HEK293 (cell line): ENCODE measurements around the gene C22orf42.

Source experiments
- BCL6B ChIP-seq: fragments of 450-650 bp; formaldehyde crosslinking; IDR thresholded peaks from 2 replicates; pipeline ENCODE4 v1.5.1; 2017; ENCODE audit warnings: missing biosample characterization, missing genetic modification characterization
- CTCF ChIP-seq: fragments of 450-650 bp; formaldehyde crosslinking; IDR thresholded peaks from 2 replicates; pipeline ENCODE4 v1.5.1; 2016; ENCODE audit warnings: missing biosample characterization, missing genetic modification characterization
- HIC1 ChIP-seq: fragments of 450-650 bp; formaldehyde crosslinking; IDR thresholded peaks from 2 replicates; pipeline ENCODE4 v1.5.1; 2016; ENCODE audit warnings: missing biosample characterization, missing genetic modification characterization
- KLF8 ChIP-seq: fragments of 450-650 bp; formaldehyde crosslinking; IDR thresholded peaks from 2 replicates; pipeline ENCODE4 v1.5.1; 2016; ENCODE audit warnings: missing biosample characterization, missing genetic modification characterization
- PATZ1 ChIP-seq: fragments of 450-650 bp; formaldehyde crosslinking; IDR thresholded peaks from 2 replicates; pipeline ENCODE4 v1.5.1; 2016; ENCODE audit warnings: missing biosample characterization, missing genetic modification characterization
- PRDM2 ChIP-seq: fragments of 450-650 bp; formaldehyde crosslinking; IDR thresholded peaks from 2 replicates; pipeline ENCODE4 v1.5.1; 2016; ENCODE audit warnings: missing biosample characterization, missing genetic modification characterization, borderline replicate concordance
- ZBTB8A ChIP-seq: fragments of 450-650 bp; formaldehyde crosslinking; IDR thresholded peaks from 2 replicates; pipeline ENCODE4 v1.5.1; 2016; ENCODE audit warnings: missing biosample characterization, missing genetic modification characterization
- ZFHX2 ChIP-seq: fragments of 450-650 bp; formaldehyde crosslinking; conservative IDR thresholded peaks from 2 replicates; pipeline ENCODE4 v1.5.1; 2016; ENCODE audit warnings: missing biosample characterization, missing genetic modification characterization
- ZNF112 ChIP-seq: fragments of 450-650 bp; formaldehyde crosslinking; IDR thresholded peaks from 2 replicates; pipeline ENCODE4 v1.5.0; 2017; ENCODE audit warnings: missing biosample characterization, missing genetic modification characterization
- ZNF174 ChIP-seq: fragments of 450-650 bp; formaldehyde crosslinking; IDR thresholded peaks from 2 replicates; pipeline ENCODE4 v1.5.0; 2017; ENCODE audit warnings: missing biosample characterization, mild to moderate bottlenecking, missing genetic modification characterization
- ZNF24 ChIP-seq: fragments of 450-650 bp; formaldehyde crosslinking; IDR thresholded peaks from 2 replicates; pipeline ENCODE4 v1.5.1; 2016; ENCODE audit warnings: missing biosample characterization, missing genetic modification characterization
- ZNF335 ChIP-seq: fragments of 450-650 bp; formaldehyde crosslinking; conservative IDR thresholded peaks from 2 replicates; pipeline ENCODE4 v1.5.1; 2016; ENCODE audit warnings: missing biosample characterization, missing genetic modification characterization
- ZNF423 ChIP-seq: fragments of 450-650 bp; formaldehyde crosslinking; IDR thresholded peaks from 2 replicates; pipeline ENCODE4 v1.5.1; 2016; ENCODE audit warnings: missing biosample characterization, missing genetic modification characterization
- ZNF529 ChIP-seq: fragments of 450-650 bp; formaldehyde crosslinking; IDR thresholded peaks from 2 replicates; pipeline ENCODE4 v1.5.1; 2017; ENCODE audit warnings: missing genetic modification characterization, missing biosample characterization; ENCODE audit not compliant: insufficient replicate concordance
- ZNF610 ChIP-seq: fragments of 450-650 bp; formaldehyde crosslinking; IDR thresholded peaks from 2 replicates; pipeline ENCODE4 v1.5.1; 2016; ENCODE audit warnings: missing biosample characterization, missing genetic modification characterization, borderline replicate concordance
- ZNF629 ChIP-seq: fragments of 450-650 bp; formaldehyde crosslinking; IDR thresholded peaks from 2 replicates; pipeline ENCODE4 v1.5.1; 2017; ENCODE audit warnings: missing biosample characterization, missing genetic modification characterization
- ZNF639 ChIP-seq: fragments of 450-650 bp; formaldehyde crosslinking; IDR thresholded peaks from 2 replicates; pipeline ENCODE4 v1.5.1; 2016; ENCODE audit warnings: missing biosample characterization, missing genetic modification characterization
- ZNF654 ChIP-seq: fragments of 450-650 bp; formaldehyde crosslinking; IDR thresholded peaks from 2 replicates; pipeline ENCODE4 v1.5.1; 2016; ENCODE audit warnings: low read depth, missing biosample characterization, missing genetic modification characterization
- ZNF660 ChIP-seq: fragments of 450-650 bp; IDR thresholded peaks from 2 replicates; pipeline ENCODE4 v1.5.1; 2018; ENCODE audit warnings: missing biosample characterization, mild to moderate bottlenecking, missing genetic modification characterization
- ZNF664 ChIP-seq: fragments of 450-650 bp; formaldehyde crosslinking; IDR thresholded peaks from 2 replicates; pipeline ENCODE4 v1.5.1; 2016; ENCODE audit warnings: missing biosample characterization, missing genetic modification characterization
- ZNF701 ChIP-seq: fragments of 450-650 bp; formaldehyde crosslinking; IDR thresholded peaks from 2 replicates; pipeline ENCODE4 v1.5.1; 2016; ENCODE audit warnings: missing biosample characterization, missing genetic modification characterization
- ZNF707 ChIP-seq: fragments of 450-650 bp; formaldehyde crosslinking; IDR thresholded peaks from 2 replicates; pipeline ENCODE4 v1.5.1; 2016; ENCODE audit warnings: missing biosample characterization, missing genetic modification characterization
- ZNF768 ChIP-seq: fragments of 450-650 bp; formaldehyde crosslinking; IDR thresholded peaks from 2 replicates; pipeline ENCODE4 v1.5.1; 2018; ENCODE audit warnings: missing biosample characterization, mild to moderate bottlenecking, missing genetic modification characterization

C22orf42 gene

GRCh38 chr22:32203181-32204039, 44.3 kb upstream of the C22orf42 start (continued):
- TF ChIP-seq PRDM2 (no peak), ZBTB8A (tag by site-specific recombination) (peak; percentile 52; the same call in 1 of the 2 replicates), CTCF (tag by site-specific recombination) (peak; percentile 48), HIC1 (tag by site-specific recombination) (0 out of 2 replicates have a peak, but pooled peaks have one; percentile 13), ZNF768 (tag by site-specific recombination) (no peak), ZNF112 (no peak), ZNF610 (tag by site-specific recombination) (no peak), ZNF629 (tag by site-specific recombination) (no peak), ZNF654 (tag by site-specific recombination) (no peak), ZNF24 (no peak), KLF8 (tag by site-specific recombination) (no peak), ZFHX2 (peak; percentile 78), ZNF660 (no peak), ZNF639 (tag by site-specific recombination) (no peak), PATZ1 (peak; percentile 30; the same call in 1 of the 2 replicates), ZNF423 (tag by site-specific recombination) (0 out of 2 replicates have a peak, but pooled peaks have one; percentile 6), ZNF174 (no peak), ZNF529 (tag by site-specific recombination) (no peak), ZNF664 (tag by site-specific recombination) (no peak), ZNF707 (tag by site-specific recombination) (no peak), ZNF335 (tag by site-specific recombination) (0 out of 2 replicates have a peak, but pooled peaks have one; percentile 17), ZNF701 (tag by site-specific recombination) (no peak), BCL6B (no peak)
